GM18505 (cell line): Measurements from ENCODE around the gene C16orf74.

Experiments
- ATAC-seq: cut with Tn5 transposase; IDR thresholded peaks from one replicate; pipeline ENCODE4 v1.9.1; 2021; ENCODE audit not compliant: unreplicated experiment
- POLR2A ChIP-seq: IDR thresholded peaks from 4 replicates; pipeline ENCODE4 v1.6.1; 2011; ENCODE audit warnings: borderline replicate concordance; ENCODE audit not compliant: insufficient read depth, insufficient read length; ENCODE audit errors: extremely low read depth

Gene C16orf74

DNA sequence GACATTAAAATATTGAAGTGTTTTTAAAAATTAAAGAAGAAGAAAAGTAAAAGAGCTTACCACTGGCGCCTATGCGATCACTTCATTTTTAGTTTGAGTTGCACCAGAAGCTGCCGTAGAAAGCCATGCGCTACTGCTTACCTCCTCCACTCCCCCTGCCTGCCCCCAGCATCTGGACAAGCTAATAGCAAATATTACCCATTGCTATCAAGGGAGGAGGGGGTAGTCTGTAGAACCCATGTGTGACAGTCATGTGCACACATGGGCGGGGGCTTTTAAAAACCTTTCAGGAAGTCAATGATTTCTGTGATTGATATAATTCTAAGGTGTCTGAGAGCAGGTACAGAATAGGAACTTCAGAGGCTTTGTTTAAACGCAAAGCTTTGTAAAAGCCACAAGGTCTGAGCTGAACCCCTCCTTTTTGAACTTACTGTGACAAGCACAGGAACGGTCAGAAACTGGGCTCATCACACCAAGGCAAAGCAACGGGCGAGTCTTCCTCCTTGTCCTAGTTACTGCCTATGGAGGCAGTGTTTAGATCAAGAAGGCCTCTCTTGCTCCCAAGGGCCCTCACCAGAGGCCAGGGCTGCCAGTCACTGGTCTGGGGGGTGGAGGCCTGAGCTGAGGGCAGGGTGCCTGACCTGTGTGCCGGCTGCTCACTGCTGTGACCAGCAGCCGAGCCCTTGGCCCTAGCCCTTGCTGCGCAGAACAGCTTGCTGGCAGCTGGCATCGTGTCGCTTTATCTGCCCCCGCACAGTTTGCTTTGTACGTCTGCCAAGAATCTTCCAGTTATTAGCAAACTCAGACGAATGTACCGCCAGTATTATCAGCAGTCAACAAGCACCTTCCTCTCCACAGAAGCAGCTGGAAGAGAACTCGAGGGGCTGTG is 77.1 kb downstream of the C16orf74 start:
- no peak for TF ChIP-seq POLR2A
- ATAC-seq: no peak

DNA sequence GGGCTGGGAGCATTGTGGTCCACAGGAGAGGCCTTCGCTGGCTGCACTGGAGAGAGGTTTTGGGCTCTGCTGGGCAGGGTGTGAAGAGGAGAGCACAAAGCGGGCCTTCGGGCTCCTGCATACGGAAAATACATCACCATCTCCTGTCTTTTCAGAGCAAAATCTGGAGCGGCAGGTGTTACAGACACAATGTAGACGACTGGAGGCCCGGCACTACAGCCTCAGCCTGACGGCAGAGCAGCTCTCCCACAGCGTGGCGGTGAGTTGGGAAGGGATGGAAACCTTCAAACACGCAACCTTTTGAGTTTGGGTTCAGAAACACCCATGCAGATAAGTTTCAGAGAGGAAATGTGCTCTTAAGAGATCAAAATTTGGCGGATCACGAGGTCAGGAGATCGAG is 80.1 kb downstream of the C16orf74 start:
- ATAC-seq: no peak
- TF ChIP-seq POLR2A: no peak

DNA sequence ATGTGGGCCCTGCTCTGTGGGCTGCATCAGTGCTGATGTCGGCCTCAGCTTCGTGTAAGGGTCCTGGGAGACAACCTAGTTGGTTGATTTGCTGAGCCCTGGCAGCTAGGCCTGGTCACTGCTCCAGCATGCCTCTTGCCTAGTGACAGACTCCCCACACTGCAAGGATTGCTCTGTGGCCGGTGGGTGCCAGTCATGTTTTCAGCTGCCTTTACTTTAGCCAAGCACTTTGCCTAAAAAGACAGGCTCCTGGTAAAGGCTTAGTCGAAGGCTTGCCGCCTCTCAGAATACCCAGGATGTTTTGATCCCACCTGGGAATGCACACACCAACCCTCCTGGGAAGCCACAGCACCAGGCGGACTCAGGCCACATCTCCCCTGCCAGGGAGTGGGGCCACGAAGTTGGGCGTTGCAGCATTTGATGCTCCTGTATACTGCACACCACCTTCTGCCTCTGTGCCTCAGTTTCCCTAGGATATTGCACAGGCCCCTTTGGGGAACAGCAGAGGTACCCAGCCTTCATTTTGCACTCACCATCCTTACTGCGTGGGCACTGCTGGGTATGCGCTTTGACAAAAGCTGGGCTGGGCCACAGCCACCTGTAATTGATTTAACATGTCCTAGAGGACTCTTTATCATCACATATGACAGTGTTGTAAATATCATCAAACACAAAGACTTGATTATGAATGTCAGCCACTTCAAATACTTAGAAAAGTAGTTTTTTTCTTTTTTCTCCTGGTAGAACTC is 82.0 kb downstream of the C16orf74 start:
- no peak for TF ChIP-seq POLR2A
- ATAC-seq: no peak

DNA sequence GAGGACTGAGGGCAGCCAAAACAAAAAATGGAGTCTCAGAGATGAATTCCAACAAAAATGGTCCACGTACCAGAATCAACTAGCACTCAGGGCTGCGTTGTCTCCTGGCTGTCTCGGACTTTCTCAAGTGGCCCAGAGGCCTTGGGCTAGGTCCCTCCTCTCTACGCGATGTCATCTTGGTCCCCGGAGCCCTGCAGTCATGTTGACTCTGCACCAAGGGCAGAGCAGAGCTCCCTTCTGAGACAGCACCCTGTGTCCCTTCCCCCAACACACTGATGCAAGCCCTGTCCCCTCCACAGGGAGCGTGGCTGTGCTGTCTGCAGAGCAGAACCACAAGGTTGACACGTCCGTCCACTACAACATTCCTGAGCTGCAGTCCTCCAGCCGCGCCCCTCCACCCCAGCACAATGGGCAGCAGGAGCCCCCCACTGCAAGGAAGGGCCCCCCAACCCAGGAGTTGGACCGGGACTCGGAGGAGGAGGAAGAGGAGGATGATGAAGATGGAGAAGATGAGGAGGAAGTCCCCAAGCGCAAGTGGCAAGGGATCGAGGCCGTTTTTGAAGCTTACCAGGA is 83.0 kb downstream of the C16orf74 start:
- no peak for TF ChIP-seq POLR2A
- ATAC-seq: no peak

DNA sequence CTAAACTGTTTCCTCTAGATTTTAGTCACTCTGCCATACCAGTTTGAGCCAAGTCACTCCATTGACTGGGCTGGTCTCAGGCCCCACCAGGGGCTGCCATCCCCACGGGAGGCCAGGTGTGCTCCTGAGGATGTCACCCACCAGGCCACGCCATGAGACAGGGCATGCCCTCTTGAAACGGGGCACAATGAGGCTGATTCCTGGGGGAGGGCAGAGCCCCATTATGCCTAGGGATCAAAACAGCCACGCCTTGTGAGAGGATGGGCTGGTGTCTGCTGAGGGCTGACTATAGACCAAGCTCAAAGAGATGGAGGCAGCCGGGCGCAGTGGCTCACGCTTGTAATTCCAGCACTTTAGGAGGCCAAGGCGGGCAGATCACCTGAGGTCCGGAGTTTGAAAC is 83.6 kb downstream of the C16orf74 start:
- TF ChIP-seq POLR2A: no peak
- no peak for ATAC-seq

DNA sequence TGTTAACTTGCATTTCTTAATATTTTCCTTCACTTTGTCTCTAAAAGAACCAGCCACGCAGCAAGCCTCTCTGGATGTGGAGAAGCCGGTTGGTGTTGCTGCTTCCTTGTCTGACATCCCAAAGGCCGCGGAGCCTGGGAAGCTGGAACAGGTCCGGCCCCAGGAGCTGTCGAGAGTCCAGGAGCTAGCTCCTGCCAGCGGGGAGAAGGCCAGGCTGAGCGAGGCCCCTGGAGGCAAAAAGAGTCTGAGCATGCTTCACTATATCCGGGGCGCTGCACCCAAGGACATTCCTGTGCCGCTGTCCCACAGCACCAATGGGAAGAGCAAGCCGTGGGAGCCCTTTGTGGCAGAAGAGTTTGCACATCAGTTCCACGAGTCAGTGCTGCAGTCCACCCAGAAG is 85.0 kb downstream of the C16orf74 start:
- no peak for TF ChIP-seq POLR2A

DNA sequence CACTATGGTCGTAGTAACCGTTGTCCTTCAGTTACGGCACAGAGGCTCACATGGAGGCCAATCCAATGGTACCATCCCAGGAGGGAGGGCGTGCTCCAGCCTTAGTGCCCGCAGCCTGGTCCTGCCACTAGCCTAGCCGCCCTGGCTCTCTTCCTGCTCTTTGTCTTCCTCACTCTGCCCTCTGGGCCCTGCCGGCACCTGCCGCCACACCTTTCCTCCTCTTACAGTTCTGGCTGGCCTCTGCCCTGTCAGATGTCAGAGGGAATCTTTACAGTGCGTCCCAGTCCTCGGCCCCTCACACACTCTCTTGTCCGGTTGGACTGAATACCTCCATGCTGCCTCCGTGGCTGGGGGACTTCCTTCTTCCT is 85.5 kb downstream of the C16orf74 start:
- no peak for TF ChIP-seq POLR2A
- no peak for ATAC-seq

More for the DNA sequence above, 85.0 kb downstream of the C16orf74 start:
- no peak for ATAC-seq

DNA sequence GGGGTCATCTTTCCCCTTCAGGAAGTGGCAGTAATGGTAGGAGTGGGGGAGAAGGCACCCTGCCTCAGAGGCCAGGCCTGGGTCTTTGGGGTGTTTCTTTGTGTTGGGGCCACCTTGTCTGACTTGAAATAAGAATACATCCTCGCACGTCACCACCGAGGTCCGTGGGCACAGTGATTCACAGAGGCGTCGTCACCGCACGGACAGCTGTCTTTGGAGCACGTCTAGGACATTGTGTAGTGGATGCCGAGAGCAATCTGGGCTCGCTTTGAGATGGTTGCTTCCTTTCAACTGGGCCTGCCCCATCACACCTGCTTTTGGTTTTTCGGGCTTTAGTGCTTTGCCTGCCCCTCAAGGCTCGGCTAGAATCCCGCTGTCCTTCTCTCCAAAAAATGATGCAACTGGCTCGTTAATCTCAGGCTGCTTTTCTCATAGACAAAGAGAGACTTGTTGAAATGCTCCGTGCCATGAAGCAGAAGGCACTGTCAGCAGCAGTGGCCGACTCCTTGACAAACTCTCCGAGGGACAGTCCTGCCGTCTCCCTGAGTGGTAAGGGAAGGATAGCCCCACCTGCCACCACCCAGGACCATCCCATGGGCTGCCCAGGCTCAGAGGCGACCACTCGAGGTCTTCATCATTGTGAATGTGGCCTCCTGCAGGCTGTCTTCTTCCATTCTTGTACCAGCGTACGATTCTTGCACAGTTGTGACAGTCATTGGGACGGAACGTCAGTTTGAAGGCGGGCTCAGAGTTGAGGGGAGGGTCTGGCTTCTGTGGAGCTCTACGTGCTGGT is 86.1 kb downstream of the C16orf74 start:
- no peak for ATAC-seq
- TF ChIP-seq POLR2A: no peak

DNA sequence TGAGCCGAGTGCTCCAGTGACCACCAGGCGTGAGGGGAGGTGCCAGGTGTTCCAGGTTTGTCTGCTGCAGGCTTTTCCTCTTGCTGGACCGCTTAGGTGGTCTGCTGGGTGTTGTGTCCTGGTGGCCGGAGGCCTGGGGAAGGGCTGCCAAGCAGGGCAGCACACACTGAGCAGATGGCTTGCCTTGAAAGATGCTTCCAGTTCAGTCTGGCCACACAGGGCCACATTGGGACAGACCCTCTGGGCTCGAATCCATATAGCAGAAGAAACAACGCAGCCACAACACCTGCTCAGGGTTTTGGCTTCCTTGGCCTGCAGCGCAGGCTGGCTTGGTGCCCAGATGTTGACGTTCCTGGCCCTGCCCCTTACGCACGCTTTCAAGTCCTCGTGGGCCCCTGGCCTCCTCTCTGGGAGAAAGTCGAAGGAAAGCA is 87.0 kb downstream of the C16orf74 start:
- no peak for TF ChIP-seq POLR2A
- ATAC-seq: no peak

DNA sequence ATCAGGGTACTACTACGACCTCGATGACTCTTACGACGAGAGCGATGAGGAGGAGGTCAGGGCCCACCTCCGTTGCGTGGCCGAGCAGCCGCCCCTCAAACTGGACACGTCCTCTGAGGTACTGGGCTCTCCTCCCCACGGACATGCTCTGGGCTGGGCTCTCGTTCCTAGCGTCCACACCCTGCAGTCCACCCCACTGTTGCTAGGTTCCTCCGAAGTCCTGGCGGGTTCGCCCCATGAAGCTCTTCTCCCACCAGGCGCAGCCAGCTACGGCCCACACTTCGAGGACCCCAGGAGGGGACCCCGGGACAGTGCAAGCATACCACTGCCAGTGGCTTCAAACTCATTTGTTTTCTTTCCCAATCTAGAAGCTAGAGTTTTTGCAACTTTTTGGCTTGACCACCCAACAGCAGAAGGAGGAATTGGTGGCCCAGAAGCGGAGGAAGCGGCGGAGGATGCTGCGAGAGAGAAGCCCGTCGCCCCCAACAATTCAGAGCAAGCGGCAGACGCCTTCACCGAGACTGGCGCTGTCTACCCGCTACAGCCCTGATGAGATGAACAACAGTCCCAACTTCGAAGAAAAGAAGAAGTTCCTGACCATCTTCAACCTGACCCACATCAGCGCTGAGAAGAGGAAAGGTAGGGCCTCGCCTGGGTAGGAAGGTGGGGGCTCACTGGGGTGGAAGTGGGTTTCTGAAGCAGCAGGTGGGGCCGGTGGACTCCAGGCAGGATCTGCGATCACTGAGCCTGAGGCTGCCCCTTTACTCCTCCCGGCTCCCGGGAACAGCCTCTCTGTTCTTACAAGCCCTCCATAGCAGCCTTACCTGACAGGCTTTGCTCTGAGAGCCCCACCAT is 87.7 kb downstream of the C16orf74 start:
- no peak for ATAC-seq
- TF ChIP-seq POLR2A: no peak

DNA sequence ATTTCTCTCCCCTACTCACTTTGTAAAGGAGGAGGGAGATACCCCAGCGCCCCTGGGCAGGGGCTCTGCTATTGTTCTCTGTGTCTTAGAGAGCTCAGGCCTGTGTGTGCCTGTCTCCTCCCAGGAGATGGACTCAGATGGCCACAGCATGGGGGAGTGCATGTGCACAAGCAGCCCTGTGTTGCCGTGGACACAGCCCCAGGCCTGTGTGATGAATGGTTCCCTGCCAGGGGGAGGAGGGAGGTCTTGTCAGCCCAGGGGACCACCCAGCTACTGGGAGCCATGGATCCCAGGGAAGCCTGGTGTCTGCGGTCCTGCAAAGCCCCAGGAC is 88.4 kb downstream of the C16orf74 start:
- TF ChIP-seq POLR2A: no peak
- ATAC-seq: no peak

DNA sequence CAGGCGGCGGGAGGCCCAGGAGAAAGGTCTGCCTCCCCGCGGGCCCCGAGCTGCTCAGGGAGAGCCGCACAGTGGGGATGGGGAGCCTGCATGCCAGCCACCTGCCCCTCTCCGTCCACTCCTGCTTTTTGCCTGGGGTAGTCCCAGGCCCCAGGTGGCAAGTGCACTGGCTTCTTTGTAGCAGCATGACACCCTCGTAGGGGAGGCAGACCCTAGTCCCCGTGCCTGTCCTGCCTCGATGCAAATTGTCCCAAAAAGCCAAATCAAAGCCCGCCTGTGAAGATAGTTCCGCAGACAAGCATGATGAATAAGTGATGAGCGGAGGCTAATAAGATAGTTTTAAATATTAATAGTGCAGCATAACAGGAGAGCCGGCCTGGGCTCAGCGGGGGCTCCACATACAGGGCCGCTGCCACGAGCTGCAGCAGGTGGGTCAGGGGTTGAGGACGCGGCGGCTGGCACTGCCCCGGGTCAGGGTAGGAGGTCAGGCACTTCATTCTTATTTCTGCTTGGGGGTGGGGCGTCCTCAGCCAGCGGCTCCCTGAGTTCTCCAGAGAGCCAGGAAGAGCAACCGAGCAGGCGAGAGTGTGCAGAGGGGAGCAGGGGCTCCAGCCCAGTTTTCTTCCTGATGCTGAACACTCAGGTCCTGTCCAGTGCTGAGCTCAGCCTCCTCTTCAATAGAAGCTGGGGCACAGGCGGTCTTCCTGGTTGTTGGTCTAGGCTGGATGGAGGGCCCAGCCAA is 89.0 kb downstream of the C16orf74 start:
- no peak for ATAC-seq
- no peak for TF ChIP-seq POLR2A
